GM21447 (cell line): ENCODE data around the gene OR2V2.
"Not testable (repeated sequence)": the region's sequence is repeated elsewhere in the genome, so short reads cannot be mapped to it uniquely, and the experiment has no call there.

Experiments
- ATAC-seq: cut with Tn5 transposase; IDR thresholded peaks from one replicate; pipeline ENCODE4 v1.9.1; 2021; ENCODE audit not compliant: unreplicated experiment

OR2V2 gene

GRCh38 chr5:181168595-181169118, 21.3 kb downstream of the OR2V2 start:
- no peak for ATAC-seq

- peak; percentile 43 for ATAC-seq
Measured at GRCh38 chr5:181169459-181170236, 22.3 kb downstream of the OR2V2 start.

GRCh38 chr5:181170237-181170825, 22.9 kb downstream of the OR2V2 start:
- ATAC-seq: peak; percentile 2

- ATAC-seq: no peak
Measured at GRCh38 chr5:181170996-181171395, 23.6 kb downstream of the OR2V2 start.

- no peak for ATAC-seq
Measured at GRCh38 chr5:181171782-181172181, 24.4 kb downstream of the OR2V2 start.

GRCh38 chr5:181173027-181173419, 25.6 kb downstream of the OR2V2 start:
- ATAC-seq: peak; percentile 26

- ATAC-seq: peak; percentile 55
Measured at GRCh38 chr5:181173420-181174342, 26.3 kb downstream of the OR2V2 start.

GRCh38 chr5:181176254-181176952, 29.0 kb downstream of the OR2V2 start:
- ATAC-seq: no peak

GRCh38 chr5:181177559-181177958, 30.2 kb downstream of the OR2V2 start:
- not testable (repeated sequence) for ATAC-seq

- peak; percentile 58 for ATAC-seq
Measured at GRCh38 chr5:181181650-181182565, 34.5 kb downstream of the OR2V2 start.

- no peak for ATAC-seq
Measured at GRCh38 chr5:181182651-181183050, 35.3 kb downstream of the OR2V2 start.

- no peak for ATAC-seq
Measured at GRCh38 chr5:181184845-181185216, 37.4 kb downstream of the OR2V2 start.

- ATAC-seq: no peak
Measured at GRCh38 chr5:181185560-181185959, 38.2 kb downstream of the OR2V2 start.

- no peak for ATAC-seq
Measured at GRCh38 chr5:181186022-181186421, 38.6 kb downstream of the OR2V2 start.

GRCh38 chr5:181186986-181187499, 39.7 kb downstream of the OR2V2 start:
- ATAC-seq: no peak

GRCh38 chr5:181187500-181188213, 40.3 kb downstream of the OR2V2 start:
- no peak for ATAC-seq

GRCh38 chr5:181188700-181189362, 41.4 kb downstream of the OR2V2 start:
- ATAC-seq: no peak

- no peak for ATAC-seq
Measured at GRCh38 chr5:181189363-181189961, 42.1 kb downstream of the OR2V2 start.
